H1 (cell line): ENCODE data around the gene ALK. TPM values are rescaled to one million over a fixed set of nuclear protein-coding genes. Genes with fewer than 3 reads are reported as not detected.

Source experiments
- POLR2AphosphoS5 ChIP-seq: IDR thresholded peaks from 2 replicates; pipeline ENCODE4 v1.6.1; 2011; ENCODE audit warnings: low read depth, low read length
- SP1 ChIP-seq: IDR thresholded peaks from 2 replicates; pipeline ENCODE4 v1.6.1; 2011; ENCODE audit warnings: low read depth, low read length
- SUZ12 ChIP-seq: fragments of 200-600 bp; sonication (generic); IDR thresholded peaks from 2 replicates; pipeline ENCODE4 v1.6.1; 2012; ENCODE audit warnings: mild to moderate bottlenecking, inconsistent platforms, low read length, moderate library complexity, mixed read lengths
- TEAD4 ChIP-seq: IDR thresholded peaks from 2 replicates; pipeline ENCODE4 v1.6.1; 2012; ENCODE audit warnings: low read depth, low read length, inconsistent platforms, mixed read lengths
- polyA plus RNA-seq, 7 experiments: library from polyadenylated mRNA; depleted of rRNA in 3 of 7; stranded (reverse) in 5 of 7; unstranded in 2 of 7; fragments of >200 nt in 5 of 7; fragments of 200-250 nt in 2 of 7; gene quantifications; 1 replicate in 5 of 7; 2 replicates in 1 of 7; 4 replicates in 1 of 7; pipeline versions ENCODE4 v1.2.1 to v1.2.3, GENCODE V29; 2011 to 2013; ENCODE audit warnings: missing spikeins in 2 of 7, mixed read lengths in 2 of 7
- total RNA-seq: library from RNA; stranded (reverse); fragmentation: NEBNext Ultra II Directional; extraction: Animal tissue kit (Norgen Biotek cat#: 25700); gene quantifications from 2 replicates; pipeline ENCODE4 v1.2.1, GENCODE V29; 2021

The ALK gene
- total and polyA plus RNA-seq, 2 of the 8 experiments (the other 6 are each of a cell fraction or from before 2014, with no cell fraction given) = 0.02 to 0.09 TPM

GRCh38 chr2:29220506-29221270, 700.7 kb downstream of the ALK start (continued):
- no peak for TF ChIP-seq SP1
- no peak for TF ChIP-seq TEAD4
- TF ChIP-seq POLR2AphosphoS5 = no peak
- TF ChIP-seq SUZ12 = no peak
